ES-I3 (cell line): ENCODE results near the gene CLDN8.

Experiments
- H3K36me3 ChIP-seq: 2 replicates; pipeline ENCODE4 v1.6.1; 2013; ENCODE audit warnings: mild to moderate bottlenecking, low read length, control low read depth, moderate library complexity; ENCODE audit not compliant: insufficient read depth
- H3K4me1 ChIP-seq: 2 replicates; pipeline ENCODE4 v1.6.1; 2013; ENCODE audit warnings: mild to moderate bottlenecking, control low read depth, low read length; ENCODE audit not compliant: insufficient read depth
- H3K9ac ChIP-seq: 2 replicates; pipeline ENCODE4 v1.6.1; 2013; ENCODE audit warnings: low read depth, mild to moderate bottlenecking, low read length, moderate library complexity
- H3K9me3 ChIP-seq: 2 replicates; pipeline ENCODE4 v1.6.1; 2013; ENCODE audit warnings: mild to moderate bottlenecking, low read length, moderate library complexity; ENCODE audit not compliant: control insufficient read depth, insufficient read depth

CLDN8 gene

DNA sequence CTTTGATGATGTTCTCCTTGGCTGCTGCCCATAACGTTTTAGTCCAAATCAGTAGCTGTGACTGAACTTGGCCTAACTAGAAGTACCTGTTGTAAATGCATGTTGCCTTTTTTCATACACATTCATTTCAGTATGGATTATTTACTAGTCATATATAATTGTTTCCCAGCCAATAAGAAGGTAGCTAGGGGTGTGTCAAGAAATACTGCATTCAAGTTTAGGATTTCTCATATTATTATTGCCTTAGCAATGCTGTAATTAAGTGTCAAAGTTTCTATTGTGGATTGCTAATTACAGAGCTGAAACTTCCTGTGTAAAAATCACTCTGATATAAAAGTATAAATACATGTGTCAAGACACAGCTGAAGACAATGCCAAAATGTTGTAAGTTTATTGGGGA, 49.2 kb downstream of the CLDN8 start, which contains the start of gene CLDN17:
Gene CLDN17 (minus strand): TSS at position 101 of the 400 bp plus-strand sequence. CDS start 188 bp downstream, outside the sequence.
- Histone ChIP-seq H3K9ac (no peak within 1 kb of the TSS), H3K9me3 (no peaks in the 10 kb centered on the region), H3K4me1 (no peaks in the 10 kb centered on the region), H3K36me3 (no peaks in the 10 kb centered on the region)

DNA sequence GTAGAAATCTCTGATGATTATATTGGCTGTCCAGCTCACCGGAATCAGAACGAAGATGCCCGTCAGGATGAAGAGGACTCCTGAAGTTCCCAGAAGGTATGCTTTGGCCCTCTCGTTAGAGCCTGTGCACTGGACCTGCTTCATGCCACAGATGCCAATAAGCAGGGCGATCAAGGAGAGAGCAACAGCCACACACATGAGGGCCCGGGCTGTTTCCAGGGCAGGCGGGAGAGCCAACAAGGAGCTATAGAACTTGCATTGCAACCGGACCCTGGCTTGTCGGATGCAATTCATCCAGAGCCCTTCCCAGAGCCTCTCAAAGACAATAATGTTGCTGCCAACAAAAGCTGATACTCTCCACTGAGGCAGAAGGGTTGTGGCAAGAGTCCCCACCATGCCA, 49.7 kb downstream of the CLDN8 start:
- no peaks in the 10 kb centered on the region for H3K4me1 ChIP-seq
- H3K36me3 ChIP-seq, result no peaks in the 10 kb centered on the region
- no peak overlapping the region for H3K9ac ChIP-seq
- H3K9me3 ChIP-seq, result no peaks in the 10 kb centered on the region

- Histone ChIP-seq H3K9me3 (no peaks in the 10 kb centered on the region), H3K36me3 (no peaks in the 10 kb centered on the region), H3K9ac (no peak overlapping the region), H3K4me1 (no peaks in the 10 kb centered on the region)
These were observed 51.1 kb downstream of the CLDN8 start for GRCh38 chr21:30164796-30165195.
